SK-N-SH (cell line): ENCODE data around the gene SLC22A15. TPM values are rescaled to one million over a fixed set of nuclear protein-coding genes. Genes with fewer than 3 reads are reported as not detected.

Experiments used
- CTCF ChIA-PET: fragments of 300-600, 350-600 bp; formaldehyde crosslinking; extraction: SDS; loops from one replicate; lab custom pipeline; 2021; lab: Yijun Ruan, JAX
- POLR2A ChIA-PET: fragments of 350-600 bp; sonication (Branson Sonifier 250); formaldehyde crosslinking; extraction: SDS; loops from one replicate; lab custom pipeline; 2020; ENCODE audit warnings: antibody characterized with exemption, inconsistent platforms; lab: Yijun Ruan, JAX
- DNase-seq: peaks from one replicate; pipeline ENCODE4 v3.0.0; 2012
- H2AFZ ChIP-seq: fragments of 200-600 bp; sonication (generic); 2 replicates; pipeline ENCODE4 v1.8.1; 2016; ENCODE audit warnings: antibody characterized with exemption, mild to moderate bottlenecking, low read depth
- H3F3A ChIP-seq: fragments of 200-600 bp; sonication (generic); replicated peaks from 2 replicates; pipeline ENCODE3; 2016; ENCODE audit warnings: antibody characterized with exemption, mild to moderate bottlenecking; ENCODE audit not compliant: insufficient read depth
- H3K27ac ChIP-seq, 2 experiments: fragments of 200-500 bp in 1 of 2; fragments of 200-600 bp in 1 of 2; sonication (Bioruptor generic) in 1 of 2; sonication (generic), shearing (Covaris generic) in 1 of 2; 2 replicates each; pipeline versions ENCODE4 v1.5.1 to v1.6.1; 2014 to 2016; ENCODE audit warnings: low read depth in 2 of 2, inconsistent platforms in 1 of 2, low read length in 1 of 2, mild to moderate bottlenecking in 1 of 2, mixed read lengths in 1 of 2
- H3K27me3 ChIP-seq: fragments of 200-600 bp; sonication (generic), shearing (Covaris generic); 2 replicates; pipeline ENCODE4 v1.6.1; 2016; ENCODE audit warnings: mixed run types; ENCODE audit not compliant: insufficient read depth
- H3K36me3 ChIP-seq, 2 experiments: fragments of 200-500 bp in 1 of 2; fragments of 200-600 bp in 1 of 2; sonication (Bioruptor generic) in 1 of 2; sonication (generic) in 1 of 2; replicated peaks in 1 of 2; 2 replicates each; pipeline versions ENCODE3 to v1.5.1; 2014 to 2016; ENCODE audit warnings: low read length in 1 of 2, mild to moderate bottlenecking in 1 of 2; ENCODE audit not compliant: insufficient read depth in 2 of 2, control insufficient read depth in 1 of 2
- H3K4me1 ChIP-seq, 2 experiments: fragments of 200-500 bp in 1 of 2; fragments of 200-600 bp in 1 of 2; sonication (Bioruptor generic) in 1 of 2; sonication (generic), shearing (Covaris generic) in 1 of 2; 2 replicates each; pipeline versions ENCODE4 v1.5.1 to v1.6.1; 2014 to 2016; ENCODE audit warnings: low read depth in 1 of 2, low read length in 1 of 2, mixed run types in 1 of 2; ENCODE audit not compliant: insufficient read depth in 2 of 2, control insufficient read depth in 1 of 2
- H3K4me2 ChIP-seq: fragments of 200-600 bp; sonication (generic), shearing (Covaris generic); 2 replicates; pipeline ENCODE4 v1.6.1; 2017; ENCODE audit warnings: mixed run types
- H3K4me3 ChIP-seq, 2 experiments: fragments of 200-500 bp in 1 of 2; fragments of 200-600 bp in 1 of 2; sonication (Bioruptor generic) in 1 of 2; sonication (generic), shearing (Covaris generic) in 1 of 2; 2 replicates each; pipeline versions ENCODE4 v1.5.1 to v1.8.1; 2014 to 2016; ENCODE audit warnings: low read depth in 2 of 2, inconsistent platforms in 1 of 2, low read length in 1 of 2, mild to moderate bottlenecking in 1 of 2, mixed read lengths in 1 of 2, moderate library complexity in 1 of 2
- H3K79me2 ChIP-seq: fragments of 200-600 bp; sonication (generic); 2 replicates; pipeline ENCODE4 v1.8.1; 2017; ENCODE audit warnings: mild to moderate bottlenecking; ENCODE audit not compliant: insufficient read depth
- H3K9ac ChIP-seq: fragments of 200-600 bp; sonication (generic); 2 replicates; pipeline ENCODE4 v1.6.1; 2017; ENCODE audit warnings: mixed run types
- H3K9me2 ChIP-seq: fragments of 200-600 bp; sonication (generic); 2 replicates; pipeline ENCODE4 v1.6.1; 2017; ENCODE audit warnings: mixed run types
- H3K9me3 ChIP-seq: fragments of 200-600 bp; sonication (generic); 2 replicates; pipeline ENCODE4 v1.6.1; 2017; ENCODE audit warnings: mixed run types, mild to moderate bottlenecking, moderate library complexity
- H4K20me1 ChIP-seq: fragments of 200-600 bp; sonication (generic); 2 replicates; pipeline ENCODE4 v1.6.1; 2017; ENCODE audit warnings: mild to moderate bottlenecking, mixed run types; ENCODE audit not compliant: insufficient read depth
- ELF1 ChIP-seq: IDR thresholded peaks from 2 replicates; pipeline ENCODE4 v1.4.0; 2012
- EP300 ChIP-seq, 2 experiments: IDR thresholded peaks; 2 replicates each; pipeline versions ENCODE4 v1.4.0 to v1.6.1; 2012; ENCODE audit warnings: borderline replicate concordance in 1 of 2, low read depth in 1 of 2, low read length in 1 of 2
- EZH2phosphoT487 ChIP-seq: fragments of 200-600 bp; sonication (generic); IDR thresholded peaks from 2 replicates; pipeline ENCODE4 v1.6.1; 2017; ENCODE audit warnings: low read depth, mixed run types, mild to moderate bottlenecking, antibody characterized with exemption, moderate library complexity, borderline replicate concordance
- FOSL2 ChIP-seq: IDR thresholded peaks from 2 replicates; pipeline ENCODE4 v1.4.0; 2012; ENCODE audit warnings: low read depth, mild to moderate bottlenecking, moderate library complexity, borderline replicate concordance
- GABPA ChIP-seq: IDR thresholded peaks from 2 replicates; pipeline ENCODE4 v1.4.0; 2012; ENCODE audit warnings: low read depth, mild to moderate bottlenecking
- GATA2 ChIP-seq: sonication (generic); formaldehyde crosslinking; IDR thresholded peaks from 2 replicates; pipeline ENCODE4 v1.5.0; 2020; ENCODE audit warnings: mild to moderate bottlenecking, missing genetic modification reagents
- MEF2A ChIP-seq: IDR thresholded peaks from 2 replicates; pipeline ENCODE4 v1.4.0; 2012; ENCODE audit warnings: low read depth, borderline replicate concordance
- MXI1 ChIP-seq: IDR thresholded peaks from 2 replicates; pipeline ENCODE4 v1.6.1; 2012; ENCODE audit warnings: mild to moderate bottlenecking, low read depth, low read length, improper control_type of control experiment
- NFIC ChIP-seq: IDR thresholded peaks from 2 replicates; pipeline ENCODE4 v1.4.0; 2012; ENCODE audit warnings: borderline replicate concordance
- RAD21 ChIP-seq: IDR thresholded peaks from 2 replicates; pipeline ENCODE4 v1.6.1; 2012; ENCODE audit warnings: mild to moderate bottlenecking, low read length
- RFX5 ChIP-seq: IDR thresholded peaks from 2 replicates; pipeline ENCODE4 v1.6.1; 2012; ENCODE audit warnings: mild to moderate bottlenecking, improper control_type of control experiment, low read length
- SIN3A ChIP-seq: IDR thresholded peaks from 2 replicates; pipeline ENCODE4 v1.6.1; 2012; ENCODE audit warnings: low read depth, mild to moderate bottlenecking, low read length, moderate library complexity, borderline replicate concordance
- SMC3 ChIP-seq: IDR thresholded peaks from 2 replicates; pipeline ENCODE4 v1.6.1; 2012; ENCODE audit warnings: low read depth, low read length, improper control_type of control experiment
- TAF1 ChIP-seq: IDR thresholded peaks from 2 replicates; pipeline ENCODE4 v1.6.1; 2012; ENCODE audit warnings: low read depth, mild to moderate bottlenecking, low read length, moderate library complexity, borderline replicate concordance
- TCF12 ChIP-seq: IDR thresholded peaks from 2 replicates; pipeline ENCODE4 v1.4.0; 2012
- WGBS: methylation state at CpG from one replicate; pipeline ENCODE4 v1.1.6; 2017; ENCODE audit warnings: low lambda C conversion rate; 5-methylcytosine and 5-hydroxymethylcytosine counted together
- polyA plus RNA-seq, 3 experiments: library from polyadenylated mRNA; depleted of rRNA; stranded (reverse); fragments of >200 nt; gene quantifications; 2 replicates each; pipeline ENCODE4 v1.2.3, GENCODE V29; 2012
- TF ChIP-seq, protein P1 (sequence below): IDR thresholded peaks from 2 replicates; pipeline ENCODE4 v1.4.0; 2012; ENCODE audit warnings: low read depth, borderline replicate concordance
- TF ChIP-seq, protein P2 (sequence below): fragments of 200-600 bp; sonication (generic); IDR thresholded peaks from 2 replicates; pipeline ENCODE4 v1.6.1; 2017; ENCODE audit warnings: antibody characterized with exemption, mild to moderate bottlenecking, moderate library complexity
- TF ChIP-seq, protein P3 (sequence below): IDR thresholded peaks from 2 replicates; pipeline ENCODE4 v1.4.0; 2012; ENCODE audit warnings: low read depth, borderline replicate concordance

Gene SLC22A15
- polyA plus RNA-seq, 1 of the 3 experiments (the other 2 are of a cell fraction): 0.13 TPM

DNA sequence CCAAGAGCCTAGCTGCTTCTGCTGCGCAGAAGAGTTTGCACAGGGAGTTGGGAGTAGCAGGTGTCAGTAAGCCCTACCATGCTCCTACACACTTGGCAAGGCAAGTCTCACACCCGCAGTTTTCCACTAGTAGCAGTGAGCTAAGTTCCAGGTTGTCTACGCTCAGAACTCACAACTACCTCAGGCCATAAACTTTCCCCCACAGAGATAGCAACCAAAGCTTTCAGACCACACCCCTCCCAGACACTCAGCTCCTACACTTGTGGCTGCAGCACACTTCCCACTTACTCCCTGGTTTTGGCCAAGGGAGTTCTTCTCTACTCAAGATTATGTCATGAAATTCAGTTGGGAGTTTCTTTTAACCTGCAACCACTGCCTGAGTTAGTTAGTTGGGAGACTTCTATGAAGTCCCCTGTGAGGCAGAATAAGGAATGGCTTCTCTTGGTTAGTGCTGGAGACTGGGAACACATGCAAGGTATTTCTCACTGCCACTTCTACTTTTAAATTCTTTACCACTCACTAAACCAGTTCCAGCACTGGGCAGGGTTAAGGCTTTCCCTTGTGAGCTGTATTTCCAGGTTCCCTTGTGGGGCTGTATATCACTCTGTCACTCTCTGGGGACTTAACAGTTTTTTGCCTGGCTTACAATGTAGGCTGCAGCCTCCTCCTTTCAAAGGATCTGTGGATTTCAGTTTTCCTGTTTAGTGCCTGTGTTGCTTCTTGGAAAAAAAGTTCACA lies 116.6 kb downstream of the SLC22A15 start:
- CTCF ChIA-PET: no interaction called here
- H3K27ac ChIP-seq: no peak overlapping the region
- no peak overlapping the region for H3K9ac ChIP-seq
- POLR2A ChIA-PET: no interaction called here
- H4K20me1 ChIP-seq: no peaks in the 10 kb centered on the region
- H3K9me3 ChIP-seq: no peaks in the 10 kb centered on the region
- H3K4me2 ChIP-seq: no peak overlapping the region
- H3K79me2 ChIP-seq: no peaks in the 10 kb centered on the region
- WGBS: 23% methylated on average over 3 of the region's 3 CpGs
- no peaks in the 10 kb centered on the region for H3K27me3 ChIP-seq
- H3K36me3 ChIP-seq: no peaks in the 10 kb centered on the region
- TF ChIP-seq TCF12: no peak
- TF ChIP-seq SIN3A: no peak
- TF ChIP-seq EZH2phosphoT487: no peak
- TF ChIP-seq, protein P1, sequence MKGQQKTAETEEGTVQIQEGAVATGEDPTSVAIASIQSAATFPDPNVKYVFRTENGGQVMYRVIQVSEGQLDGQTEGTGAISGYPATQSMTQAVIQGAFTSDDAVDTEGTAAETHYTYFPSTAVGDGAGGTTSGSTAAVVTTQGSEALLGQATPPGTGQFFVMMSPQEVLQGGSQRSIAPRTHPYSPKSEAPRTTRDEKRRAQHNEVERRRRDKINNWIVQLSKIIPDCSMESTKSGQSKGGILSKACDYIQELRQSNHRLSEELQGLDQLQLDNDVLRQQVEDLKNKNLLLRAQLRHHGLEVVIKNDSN: no peak
- TF ChIP-seq MEF2A: no peak
- no peaks in the 10 kb centered on the region for H3K4me1 ChIP-seq
- peaks cover 3% of the 10 kb centered on the region; the same call in 1 of the 2 replicates for H3K9me2 ChIP-seq
- no peak overlapping the region for H3K4me3 ChIP-seq
- no peak for DNase-seq
- H3F3A ChIP-seq: no peaks in the 10 kb centered on the region
- no peak overlapping the region for H2AFZ ChIP-seq

DNA sequence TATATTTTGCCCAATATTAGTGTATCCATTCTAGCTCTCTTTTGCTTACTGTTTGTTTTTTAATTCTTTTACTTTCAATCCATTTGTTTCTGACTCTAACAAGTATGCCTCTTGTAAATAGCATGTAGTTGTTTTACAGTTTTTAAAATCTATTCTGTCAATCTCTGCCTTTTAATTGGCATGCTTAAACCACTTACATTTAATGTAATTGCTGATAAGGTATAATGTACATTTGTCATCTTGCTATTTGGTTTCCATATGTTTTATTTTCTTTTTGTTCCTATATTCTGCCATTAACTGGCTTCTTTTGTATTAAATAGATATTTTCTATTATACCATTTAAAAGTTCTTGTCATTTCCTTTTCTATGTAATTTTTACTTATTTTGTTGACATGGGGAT lies 118.7 kb downstream of the SLC22A15 start:
- no peaks in the 10 kb centered on the region for H3K36me3 ChIP-seq
- no peaks in the 10 kb centered on the region for H4K20me1 ChIP-seq
- H3K4me3 ChIP-seq: no peak overlapping the region
- TF ChIP-seq EP300 (IDR thresholded peaks at IDR 0.05; ENCODE audit: borderline replicate concordance in 1 of 2, low read depth in 1 of 2, low read length in 1 of 2) (no peak), ELF1 (no peak), FOSL2 (no peak), RAD21 (no peak), GATA2 (CRISPR knock-in tag) (no peak), TAF1 (no peak), GABPA (no peak), MXI1 (no peak), TCF12 (no peak), RFX5 (no peak), SMC3 (no peak), NFIC (no peak)
- TF ChIP-seq, protein P2, sequence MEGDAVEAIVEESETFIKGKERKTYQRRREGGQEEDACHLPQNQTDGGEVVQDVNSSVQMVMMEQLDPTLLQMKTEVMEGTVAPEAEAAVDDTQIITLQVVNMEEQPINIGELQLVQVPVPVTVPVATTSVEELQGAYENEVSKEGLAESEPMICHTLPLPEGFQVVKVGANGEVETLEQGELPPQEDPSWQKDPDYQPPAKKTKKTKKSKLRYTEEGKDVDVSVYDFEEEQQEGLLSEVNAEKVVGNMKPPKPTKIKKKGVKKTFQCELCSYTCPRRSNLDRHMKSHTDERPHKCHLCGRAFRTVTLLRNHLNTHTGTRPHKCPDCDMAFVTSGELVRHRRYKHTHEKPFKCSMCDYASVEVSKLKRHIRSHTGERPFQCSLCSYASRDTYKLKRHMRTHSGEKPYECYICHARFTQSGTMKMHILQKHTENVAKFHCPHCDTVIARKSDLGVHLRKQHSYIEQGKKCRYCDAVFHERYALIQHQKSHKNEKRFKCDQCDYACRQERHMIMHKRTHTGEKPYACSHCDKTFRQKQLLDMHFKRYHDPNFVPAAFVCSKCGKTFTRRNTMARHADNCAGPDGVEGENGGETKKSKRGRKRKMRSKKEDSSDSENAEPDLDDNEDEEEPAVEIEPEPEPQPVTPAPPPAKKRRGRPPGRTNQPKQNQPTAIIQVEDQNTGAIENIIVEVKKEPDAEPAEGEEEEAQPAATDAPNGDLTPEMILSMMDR: no peak
- TF ChIP-seq, protein P3, sequence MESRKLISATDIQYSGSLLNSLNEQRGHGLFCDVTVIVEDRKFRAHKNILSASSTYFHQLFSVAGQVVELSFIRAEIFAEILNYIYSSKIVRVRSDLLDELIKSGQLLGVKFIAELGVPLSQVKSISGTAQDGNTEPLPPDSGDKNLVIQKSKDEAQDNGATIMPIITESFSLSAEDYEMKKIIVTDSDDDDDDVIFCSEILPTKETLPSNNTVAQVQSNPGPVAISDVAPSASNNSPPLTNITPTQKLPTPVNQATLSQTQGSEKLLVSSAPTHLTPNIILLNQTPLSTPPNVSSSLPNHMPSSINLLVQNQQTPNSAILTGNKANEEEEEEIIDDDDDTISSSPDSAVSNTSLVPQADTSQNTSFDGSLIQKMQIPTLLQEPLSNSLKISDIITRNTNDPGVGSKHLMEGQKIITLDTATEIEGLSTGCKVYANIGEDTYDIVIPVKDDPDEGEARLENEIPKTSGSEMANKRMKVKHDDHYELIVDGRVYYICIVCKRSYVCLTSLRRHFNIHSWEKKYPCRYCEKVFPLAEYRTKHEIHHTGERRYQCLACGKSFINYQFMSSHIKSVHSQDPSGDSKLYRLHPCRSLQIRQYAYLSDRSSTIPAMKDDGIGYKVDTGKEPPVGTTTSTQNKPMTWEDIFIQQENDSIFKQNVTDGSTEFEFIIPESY: no peak
- TF ChIP-seq, protein P1: no peak
- POLR2A ChIA-PET: no interaction called here
- no peaks in the 10 kb centered on the region for H3K79me2 ChIP-seq
- no peaks in the 10 kb centered on the region for H3K9me3 ChIP-seq
- no peak overlapping the region for H3K9ac ChIP-seq
- no peak overlapping the region for H2AFZ ChIP-seq
- H3K4me1 ChIP-seq: no peaks in the 10 kb centered on the region
- CTCF ChIA-PET: no interaction called here
- no peak overlapping the region for H3K4me2 ChIP-seq
- no peak for DNase-seq
- no peaks in the 10 kb centered on the region for H3F3A ChIP-seq
- H3K9me2 ChIP-seq: peaks cover 3% of the 10 kb centered on the region; the same call in 1 of the 2 replicates
- no peaks in the 10 kb centered on the region for H3K27me3 ChIP-seq
- no peak overlapping the region for H3K27ac ChIP-seq
